Tibial artery (tissue), 4 donors: ENCODE results near the gene CCNL1.

ENCODE experiments used
- DNase-seq, 2 donors: peaks; one replicate each; pipeline ENCODE4 v3.0.0-alpha.2; 2019
- H3K27ac ChIP-seq, 2 donors: fragments of 200-600 bp; sonication (generic) in 1 of 2; 1 replicate in 1 of 2; 2 replicates in 1 of 2; pipeline ENCODE4 v1.5.1; 2018 to 2019; ENCODE audit warnings: mild to moderate bottlenecking in 1 of 2
- H3K27me3 ChIP-seq, 2 donors: fragments of 200-600 bp; sonication (generic) in 1 of 2; one replicate each; pipeline versions ENCODE4 v1.5.1 to v1.6.0; 2016 to 2019
- H3K36me3 ChIP-seq, 3 donors: fragments of 200-600 bp; sonication (generic) in 2 of 3; one replicate each; pipeline ENCODE4 v1.5.1; 2016 to 2019; ENCODE audit warnings: mild to moderate bottlenecking in 2 of 3
- H3K4me1 ChIP-seq, 4 donors: fragments of 200-600 bp; sonication (generic) in 2 of 4; 1 replicate in 3 of 4; 2 replicates in 1 of 4; pipeline ENCODE4 v1.5.1; 2016 to 2019
- H3K4me3 ChIP-seq, 2 donors: fragments of 200-600 bp; sonication (generic) in 1 of 2; 1 replicate in 1 of 2; 2 replicates in 1 of 2; pipeline ENCODE4 v1.5.1; 2018 to 2019; ENCODE audit warnings: mild to moderate bottlenecking in 2 of 2
- H3K9me3 ChIP-seq, 3 donors: fragments of 200-600 bp; sonication (generic) in 1 of 3; one replicate each; pipeline ENCODE4 v1.5.1; 2016 to 2019
- intact Hi-C: fragments of 100-400 bp; cut with DNase I; formaldehyde crosslinking; loops from one replicate; pipeline ENCODE4 v1.15.0; 2023; ENCODE audit warnings: low total_unique reads
- TF ChIP-seq, protein P1 (sequence below), 2 experiments: fragments of 200-600 bp in 1 of 2; fragments of 450-650 bp in 1 of 2; IDR thresholded peaks; one replicate each; pipeline ENCODE4 v1.5.1; 2017 to 2019; ENCODE audit warnings: antibody characterized with exemption in 2 of 2, mild to moderate bottlenecking in 1 of 2, moderate library complexity in 1 of 2

The CCNL1 gene

DNA sequence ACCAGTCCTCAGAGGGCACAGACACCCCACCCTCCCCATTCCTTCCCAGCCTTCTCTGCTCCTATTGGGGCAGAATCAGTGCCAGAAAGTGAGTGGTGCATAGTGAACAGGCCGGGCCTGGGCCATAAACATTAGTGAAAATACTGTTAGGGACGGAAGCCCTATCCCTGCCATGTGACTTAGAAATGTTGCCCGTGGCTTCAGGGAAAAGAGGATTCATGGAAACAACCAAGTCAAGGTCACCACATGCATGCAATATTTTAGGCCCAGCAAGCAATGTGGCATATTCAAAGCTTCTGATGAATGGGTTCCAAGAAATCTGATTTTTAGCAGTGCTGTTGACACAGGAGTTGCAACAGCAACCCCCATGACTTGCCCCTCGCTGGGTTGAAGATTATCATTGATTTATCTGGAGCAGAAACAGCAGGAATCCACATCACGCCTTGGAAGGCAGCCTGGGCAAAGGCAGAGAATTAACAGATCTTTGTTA, 52.3 kb downstream of the CCNL1 start:
- TF ChIP-seq, protein P1, sequence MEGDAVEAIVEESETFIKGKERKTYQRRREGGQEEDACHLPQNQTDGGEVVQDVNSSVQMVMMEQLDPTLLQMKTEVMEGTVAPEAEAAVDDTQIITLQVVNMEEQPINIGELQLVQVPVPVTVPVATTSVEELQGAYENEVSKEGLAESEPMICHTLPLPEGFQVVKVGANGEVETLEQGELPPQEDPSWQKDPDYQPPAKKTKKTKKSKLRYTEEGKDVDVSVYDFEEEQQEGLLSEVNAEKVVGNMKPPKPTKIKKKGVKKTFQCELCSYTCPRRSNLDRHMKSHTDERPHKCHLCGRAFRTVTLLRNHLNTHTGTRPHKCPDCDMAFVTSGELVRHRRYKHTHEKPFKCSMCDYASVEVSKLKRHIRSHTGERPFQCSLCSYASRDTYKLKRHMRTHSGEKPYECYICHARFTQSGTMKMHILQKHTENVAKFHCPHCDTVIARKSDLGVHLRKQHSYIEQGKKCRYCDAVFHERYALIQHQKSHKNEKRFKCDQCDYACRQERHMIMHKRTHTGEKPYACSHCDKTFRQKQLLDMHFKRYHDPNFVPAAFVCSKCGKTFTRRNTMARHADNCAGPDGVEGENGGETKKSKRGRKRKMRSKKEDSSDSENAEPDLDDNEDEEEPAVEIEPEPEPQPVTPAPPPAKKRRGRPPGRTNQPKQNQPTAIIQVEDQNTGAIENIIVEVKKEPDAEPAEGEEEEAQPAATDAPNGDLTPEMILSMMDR (IDR thresholded peaks at IDR 0.05), result no peak
- no peak for DNase-seq
- no peaks in the 10 kb centered on the region for H3K36me3 ChIP-seq
- no peaks in the 10 kb centered on the region for H3K4me1 ChIP-seq
- intact Hi-C loops, result no loop called here
- H3K27ac ChIP-seq, result no peak overlapping the region
- H3K27me3 ChIP-seq, result no peaks in the 10 kb centered on the region
- no peaks in the 10 kb centered on the region for H3K9me3 ChIP-seq
- H3K4me3 ChIP-seq, result no peak overlapping the region

DNA sequence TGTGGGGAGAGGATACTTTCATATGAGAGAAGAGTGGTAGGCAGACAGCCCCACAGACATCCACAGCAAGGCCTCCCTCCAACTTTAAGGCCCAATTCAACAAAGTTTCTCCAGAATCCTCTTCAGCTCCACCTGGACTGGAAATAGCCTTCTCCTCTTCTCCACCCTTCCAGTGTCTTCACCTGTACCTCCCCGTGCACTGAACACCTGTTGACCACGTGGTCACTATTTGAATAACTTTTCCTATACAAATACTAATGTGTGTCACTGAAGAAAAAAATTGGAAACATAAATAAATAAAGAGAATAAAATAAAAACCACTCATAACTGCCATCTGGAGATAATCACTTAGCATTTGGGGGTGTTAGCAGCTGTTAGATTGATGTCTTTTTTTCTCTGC, 52.9 kb downstream of the CCNL1 start:
- TF ChIP-seq, protein P1 (IDR thresholded peaks at IDR 0.05), result no peak
- no peak overlapping the region for H3K4me3 ChIP-seq
- no peaks in the 10 kb centered on the region for H3K9me3 ChIP-seq
- intact Hi-C loops, result no loop called here
- H3K36me3 ChIP-seq, result no peaks in the 10 kb centered on the region
- no peaks in the 10 kb centered on the region for H3K27me3 ChIP-seq
- no peak for DNase-seq
- H3K4me1 ChIP-seq, result no peaks in the 10 kb centered on the region
- H3K27ac ChIP-seq, result no peak overlapping the region

DNA sequence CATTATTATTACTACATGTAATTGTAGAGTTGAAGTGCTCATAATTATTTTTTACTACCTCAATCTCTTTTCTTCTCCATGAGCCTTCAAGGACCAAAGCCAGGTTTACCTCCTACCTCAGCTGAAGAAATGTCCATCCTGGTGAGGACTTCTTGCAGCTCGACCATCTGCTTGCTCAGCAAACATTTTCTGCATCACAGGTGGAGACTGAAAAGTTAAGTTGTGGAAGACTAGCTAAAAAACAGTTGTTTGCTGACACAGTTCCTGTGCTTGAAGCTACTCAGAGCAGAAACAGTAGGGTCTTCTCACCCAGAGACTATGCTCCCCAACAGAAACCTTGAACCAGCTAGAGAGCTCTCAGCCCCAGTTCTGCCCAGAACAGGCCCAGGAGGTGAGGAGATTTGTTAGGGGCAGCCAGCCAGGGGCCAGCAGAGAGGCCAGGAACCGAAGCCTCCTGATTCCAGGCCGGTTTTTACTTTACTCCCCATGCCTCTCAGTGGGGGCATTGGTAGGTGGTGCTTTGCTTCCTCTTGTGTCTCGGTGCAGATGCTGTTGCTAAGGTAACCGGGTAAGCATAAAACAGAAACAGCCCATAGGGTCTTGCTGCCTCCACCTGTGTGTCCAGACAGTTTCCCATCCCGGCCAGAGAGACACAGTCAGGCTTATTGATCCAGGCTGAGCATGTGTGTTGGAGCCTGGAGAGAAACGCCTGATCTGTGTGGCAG, 54.9 kb downstream of the CCNL1 start:
- no peaks in the 10 kb centered on the region for H3K4me1 ChIP-seq
- H3K27ac ChIP-seq, result no peak overlapping the region
- intact Hi-C loops, result no loop called here
- TF ChIP-seq, protein P1 (IDR thresholded peaks at IDR 0.05), result no peak
- H3K9me3 ChIP-seq, result no peaks in the 10 kb centered on the region
- H3K27me3 ChIP-seq, result no peaks in the 10 kb centered on the region
- no peak for DNase-seq
- no peaks in the 10 kb centered on the region for H3K36me3 ChIP-seq
- H3K4me3 ChIP-seq, result no peak overlapping the region

DNA sequence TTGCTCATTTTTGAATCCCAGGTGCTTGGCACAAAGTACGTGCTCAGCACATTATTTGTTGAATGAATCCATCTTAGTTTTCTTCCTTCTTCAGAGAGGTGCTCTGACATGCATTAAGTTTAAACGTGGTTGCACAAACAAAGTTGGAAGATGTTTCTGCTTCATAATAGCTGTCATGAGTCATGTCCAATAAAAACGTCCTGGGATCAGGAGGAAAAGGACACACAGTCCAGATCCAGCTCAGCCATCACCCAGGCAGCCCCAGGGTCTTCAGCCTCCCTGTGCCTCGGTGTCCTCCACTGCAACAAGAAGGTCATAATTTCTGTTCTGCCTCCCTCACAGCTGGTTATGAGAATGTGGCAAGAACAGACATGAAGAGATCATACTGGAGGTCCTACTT, 55.4 kb downstream of the CCNL1 start:
- peaks cover 0 to under 1% (median 0%) of the 10 kb centered on the region in 4 donors for H3K4me1 ChIP-seq
- no peak overlapping the region for H3K27ac ChIP-seq
- no peaks in the 10 kb centered on the region for H3K36me3 ChIP-seq
- H3K27me3 ChIP-seq, result no peaks in the 10 kb centered on the region
- no peaks in the 10 kb centered on the region for H3K9me3 ChIP-seq
- TF ChIP-seq, protein P1 (IDR thresholded peaks at IDR 0.05), result no peak
- H3K4me3 ChIP-seq, result no peak overlapping the region
- intact Hi-C loops, result no loop called here
- DNase-seq, result no peak

DNA sequence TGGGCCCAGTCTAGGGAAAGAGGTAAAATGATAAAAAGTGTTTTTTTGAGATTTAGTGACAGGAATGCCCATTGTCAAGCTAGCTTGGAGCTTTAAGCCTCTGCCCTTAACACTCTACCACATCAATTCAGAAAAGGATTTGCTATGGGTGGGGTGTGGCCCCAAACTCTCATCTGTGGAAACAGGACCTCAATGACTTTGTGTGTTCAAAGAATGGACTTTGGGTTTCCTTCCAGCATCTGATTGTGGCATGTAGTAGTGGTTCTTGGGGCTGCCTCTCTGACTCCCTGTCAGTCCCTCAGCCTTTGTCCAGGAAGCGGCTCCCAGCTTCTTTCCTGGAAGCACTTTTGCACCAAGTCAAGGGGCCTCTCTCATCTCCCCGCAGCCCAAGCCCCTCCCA, 56.1 kb downstream of the CCNL1 start:
- no peak overlapping the region for H3K4me3 ChIP-seq
- TF ChIP-seq, protein P1 (IDR thresholded peaks at IDR 0.05), result no peak
- H3K36me3 ChIP-seq, result no peaks in the 10 kb centered on the region
- peaks cover 0 to 5% (median 2%) of the 10 kb centered on the region in 4 donors for H3K4me1 ChIP-seq
- DNase-seq, result no peak
- H3K9me3 ChIP-seq, result no peaks in the 10 kb centered on the region
- no peaks in the 10 kb centered on the region for H3K27me3 ChIP-seq
- H3K27ac ChIP-seq, result no peak overlapping the region
- intact Hi-C loops, result no loop called here
